VCaP (cell line): Measurements from ENCODE around the gene AFP.

Source experiments
- H3K27ac ChIP-seq: fragments of 450-650 bp; 2 replicates; pipeline ENCODE4 v1.5.1; 2017
- TF ChIP-seq, protein P1 (sequence below): fragments of 450-650 bp; conservative IDR thresholded peaks from 2 replicates; pipeline ENCODE4 v1.5.1; 2017; ENCODE audit warnings: mild to moderate bottlenecking, moderate library complexity

The AFP gene

DNA sequence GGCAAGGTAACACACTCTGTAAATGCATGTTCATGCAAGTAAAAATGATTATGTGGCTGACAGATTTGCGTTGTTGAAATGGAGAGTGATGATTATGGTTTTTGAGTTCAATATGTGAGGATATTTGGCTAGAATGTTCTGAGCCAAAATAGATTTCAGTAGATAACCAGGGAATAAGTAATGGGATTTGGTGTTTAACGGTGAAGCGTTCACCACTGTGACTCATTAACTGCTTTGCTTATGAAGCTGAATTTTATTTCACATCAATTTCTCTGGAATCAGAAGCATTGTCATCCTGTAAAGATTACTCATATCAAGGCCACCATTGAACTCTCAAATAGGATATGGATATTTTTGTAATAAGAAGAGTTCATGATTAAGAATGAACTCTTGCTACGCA, 11.7 kb downstream of the AFP start:
- H3K27ac ChIP-seq, result no peak overlapping the region
- TF ChIP-seq, protein P1, sequence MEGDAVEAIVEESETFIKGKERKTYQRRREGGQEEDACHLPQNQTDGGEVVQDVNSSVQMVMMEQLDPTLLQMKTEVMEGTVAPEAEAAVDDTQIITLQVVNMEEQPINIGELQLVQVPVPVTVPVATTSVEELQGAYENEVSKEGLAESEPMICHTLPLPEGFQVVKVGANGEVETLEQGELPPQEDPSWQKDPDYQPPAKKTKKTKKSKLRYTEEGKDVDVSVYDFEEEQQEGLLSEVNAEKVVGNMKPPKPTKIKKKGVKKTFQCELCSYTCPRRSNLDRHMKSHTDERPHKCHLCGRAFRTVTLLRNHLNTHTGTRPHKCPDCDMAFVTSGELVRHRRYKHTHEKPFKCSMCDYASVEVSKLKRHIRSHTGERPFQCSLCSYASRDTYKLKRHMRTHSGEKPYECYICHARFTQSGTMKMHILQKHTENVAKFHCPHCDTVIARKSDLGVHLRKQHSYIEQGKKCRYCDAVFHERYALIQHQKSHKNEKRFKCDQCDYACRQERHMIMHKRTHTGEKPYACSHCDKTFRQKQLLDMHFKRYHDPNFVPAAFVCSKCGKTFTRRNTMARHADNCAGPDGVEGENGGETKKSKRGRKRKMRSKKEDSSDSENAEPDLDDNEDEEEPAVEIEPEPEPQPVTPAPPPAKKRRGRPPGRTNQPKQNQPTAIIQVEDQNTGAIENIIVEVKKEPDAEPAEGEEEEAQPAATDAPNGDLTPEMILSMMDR, result no peak

- TF ChIP-seq, protein P1, result no peak
- no peak overlapping the region for H3K27ac ChIP-seq
Observed at GRCh38 chr4:73448448-73449203, 12.6 kb downstream of the AFP start.

DNA sequence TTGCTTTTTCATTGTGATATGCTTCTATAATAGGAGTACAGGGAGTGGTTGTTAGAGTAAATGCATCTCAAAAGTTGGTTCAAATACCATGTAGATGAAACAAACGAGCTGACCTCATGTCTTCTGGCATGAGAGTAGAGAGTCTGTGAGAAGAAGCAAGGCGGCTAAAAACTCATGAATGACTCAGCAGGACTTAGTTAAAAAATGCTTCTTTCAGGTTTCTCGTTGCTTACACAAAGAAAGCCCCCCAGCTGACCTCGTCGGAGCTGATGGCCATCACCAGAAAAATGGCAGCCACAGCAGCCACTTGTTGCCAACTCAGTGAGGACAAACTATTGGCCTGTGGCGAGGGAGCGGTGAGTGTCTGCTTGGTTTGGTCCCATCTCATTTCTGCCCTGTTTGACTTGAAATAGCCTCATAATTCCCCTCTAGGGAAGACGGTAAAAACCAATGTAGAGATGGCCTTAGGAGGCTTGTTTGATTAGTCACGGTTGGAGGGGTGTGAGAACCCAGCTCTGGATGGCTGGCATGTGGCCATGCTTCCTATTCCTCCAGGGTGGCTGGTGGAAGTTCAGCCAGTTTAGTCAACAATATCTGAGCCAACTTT, 14.5 kb downstream of the AFP start:
- peak overlapping the region; percentile 60 for H3K27ac ChIP-seq
- TF ChIP-seq, protein P1, result no peak

DNA sequence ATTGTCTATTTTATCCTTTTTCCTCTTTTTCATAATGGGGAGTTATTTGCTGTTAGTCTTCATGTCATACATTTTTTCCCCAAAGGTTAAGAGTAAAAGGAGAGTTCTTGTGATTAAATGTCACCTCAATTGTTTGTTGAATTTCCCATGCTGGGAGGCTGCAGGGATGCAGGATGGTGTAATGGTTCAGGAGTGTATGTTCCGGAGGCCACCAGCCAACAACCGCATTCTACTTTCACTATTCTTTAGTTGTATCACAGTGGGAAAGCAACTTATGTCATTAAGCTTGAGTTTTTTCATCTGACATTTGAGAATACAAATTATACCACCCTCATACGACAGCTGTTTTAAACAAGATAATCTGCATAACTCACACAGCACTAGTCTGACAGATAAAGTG, 15.4 kb downstream of the AFP start:
- H3K27ac ChIP-seq, result peak overlapping the region; percentile 60
- TF ChIP-seq, protein P1, result no peak

GRCh38 chr4:73451981-73452747, 16.1 kb downstream of the AFP start:
- peak overlapping the region; percentile 60; the same call in 1 of the 2 replicates for H3K27ac ChIP-seq
- TF ChIP-seq, protein P1, result no peak

DNA sequence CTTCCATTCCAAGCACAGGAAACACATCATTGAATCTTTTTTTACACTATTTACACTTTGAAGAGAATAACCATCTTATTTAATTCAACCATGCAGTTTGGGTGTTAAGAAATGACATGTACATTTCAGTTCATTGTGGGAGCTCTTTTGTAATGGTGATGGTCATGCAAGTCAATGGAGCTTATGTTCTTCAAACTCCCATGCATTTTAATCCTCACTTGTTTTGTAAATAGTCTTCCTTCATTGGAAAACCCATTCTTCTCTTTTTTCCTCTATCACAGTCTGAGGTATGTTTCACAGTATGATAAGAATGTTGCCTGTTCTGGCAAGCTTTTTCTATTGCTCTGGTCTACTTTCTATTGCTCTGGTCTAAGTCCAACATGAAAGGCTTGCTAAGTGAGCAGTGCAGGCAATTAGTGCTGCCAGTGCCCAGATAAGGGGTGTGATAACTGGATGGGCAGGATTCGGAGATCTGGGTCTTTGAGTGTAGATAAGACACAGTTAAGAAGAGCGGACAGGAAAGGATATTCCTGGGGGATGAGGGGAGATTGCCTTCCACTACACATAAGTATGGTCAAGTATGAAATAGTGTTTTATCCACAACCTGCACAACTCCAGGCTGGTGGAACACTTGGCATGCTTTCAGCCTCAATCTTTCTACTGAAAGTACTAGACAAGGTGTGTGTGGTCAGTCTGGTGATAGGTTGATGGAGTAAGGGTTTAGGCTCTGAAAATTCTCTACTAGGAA, 17.1 kb downstream of the AFP start:
- H3K27ac ChIP-seq, result peak overlapping the region; percentile 40
- TF ChIP-seq, protein P1, result no peak

DNA sequence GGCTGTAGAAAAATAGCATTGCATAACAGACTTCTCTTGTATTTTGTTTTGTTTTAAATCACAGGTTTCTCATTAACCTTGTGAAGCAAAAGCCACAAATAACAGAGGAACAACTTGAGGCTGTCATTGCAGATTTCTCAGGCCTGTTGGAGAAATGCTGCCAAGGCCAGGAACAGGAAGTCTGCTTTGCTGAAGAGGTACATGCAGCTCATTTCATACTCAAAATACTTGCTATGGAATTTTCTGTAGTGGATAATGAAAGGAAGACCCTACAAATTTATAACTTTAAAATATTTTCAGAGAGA, 17.6 kb downstream of the AFP start:
- TF ChIP-seq, protein P1, result no peak
- H3K27ac ChIP-seq, result peak overlapping the region; percentile 40
